ENCODE data around the gene ALG12.
A peak's percentile ranks its signal among the peaks of the same experiment; 100 is the strongest.

ALG12 gene

GRCh38 chr22:49886346-49887063 lies 31.7 kb downstream of the ALG12 start:
- no peak for DNase-seq

GRCh38 chr22:49885881-49886280 lies 32.4 kb downstream of the ALG12 start:
- no peak for DNase-seq

- no peak for DNase-seq
These were observed 33.0 kb downstream of the ALG12 start for GRCh38 chr22:49885281-49885680.

- no peak for DNase-seq
These were observed 33.6 kb downstream of the ALG12 start for GRCh38 chr22:49884503-49885260.

- no peak for DNase-seq
These were observed 34.2 kb downstream of the ALG12 start for GRCh38 chr22:49884075-49884474.

GRCh38 chr22:49883294-49883640 lies 35.0 kb downstream of the ALG12 start:
- DNase-seq = no peak

GRCh38 chr22:49882519-49883293 lies 35.5 kb downstream of the ALG12 start:
- no peak for DNase-seq

- DNase-seq = no peak
These were observed 36.4 kb downstream of the ALG12 start for GRCh38 chr22:49881856-49882255.

GRCh38 chr22:49880281-49880680 lies 38.0 kb downstream of the ALG12 start:
- no peak for DNase-seq

GRCh38 chr22:49879871-49880270 lies 38.4 kb downstream of the ALG12 start:
- no peak for DNase-seq

- no peak for DNase-seq
These were observed 40.0 kb downstream of the ALG12 start for GRCh38 chr22:49878206-49878605.

GRCh38 chr22:49877642-49878041 lies 40.6 kb downstream of the ALG12 start:
- DNase-seq = no peak

- DNase-seq = no peak
These were observed 44.9 kb downstream of the ALG12 start for GRCh38 chr22:49873228-49873940.

GRCh38 chr22:49872347-49872746 lies 45.9 kb downstream of the ALG12 start:
- DNase-seq = no peak

GRCh38 chr22:49871482-49871881 lies 46.8 kb downstream of the ALG12 start:
- DNase-seq = no peak

- DNase-seq = peak; percentile 44
These were observed 48.2 kb downstream of the ALG12 start for GRCh38 chr22:49869845-49870712.

- no peak for DNase-seq
These were observed 49.0 kb downstream of the ALG12 start for GRCh38 chr22:49869086-49869830.

GRCh38 chr22:49867303-49868265 lies 50.7 kb downstream of the ALG12 start:
- DNase-seq = peak; percentile 41

- no peak for DNase-seq
These were observed 51.6 kb downstream of the ALG12 start for GRCh38 chr22:49866646-49867045.

GRCh38 chr22:49866134-49866533 lies 52.1 kb downstream of the ALG12 start:
- DNase-seq = no peak

All from activated CD4-positive, alpha-beta T cell treated with anti-CD3 and anti-CD28 coated beads, Interleukin-2, amount 50 U/mL, for 16 hours (primary cell).